ENCODE measurements around the gene SRA1. TPM values are rescaled to one million over a fixed set of nuclear protein-coding genes. Genes with fewer than 3 reads are reported as not detected.
A peak's percentile ranks its signal among the peaks of the same experiment; 100 is the strongest.
"Not testable (repeated sequence)": the region's sequence is repeated elsewhere in the genome, so short reads cannot be mapped to it uniquely, and the experiment has no call there.

SRA1 gene
- total and polyA plus RNA-seq, 7 donors: 33.4 to 78.0 (median 37.9) TPM

GRCh38 chr5:140595538-140596300 lies 38.4 kb upstream of the SRA1 start:
- H3K4me3 ChIP-seq: no peak overlapping the region

GRCh38 chr5:140594169-140594568 lies 36.9 kb upstream of the SRA1 start:
- intact Hi-C loops (cut with DNase I): no loop called here
- WGBS, 3 donors: 79 to 86% (median 79%) methylated on average over 6 of the region's 6 CpGs
- no peak overlapping the region for H3K4me3 ChIP-seq
- no peaks in the 10 kb centered on the region for H3K4me1 ChIP-seq
- no peak for TF ChIP-seq CTCF (IDR thresholded peaks at IDR 0.05)
- H3K9me3 ChIP-seq: no peaks in the 10 kb centered on the region
- H3K36me3 ChIP-seq (ENCODE audit: insufficient read depth in 1 of 2, low read depth in 1 of 2): no peaks in the 10 kb centered on the region
- DNase-seq (no peak), ATAC-seq (no peak)
- H3K27me3 ChIP-seq (ENCODE audit: insufficient read depth in 3 of 3, low read length in 2 of 3): no peaks in the 10 kb centered on the region
- H3K27ac ChIP-seq: no peak overlapping the region

More at GRCh38 chr5:140595538-140596300, 38.4 kb upstream of the SRA1 start:
- 49 to 58% (median 57%) methylated on average over 5 of the region's 5 CpGs for WGBS, 3 donors
- intact Hi-C loops (cut with DNase I): loop anchor here in 1 of 2 donors (5.0 kb wide), 1 partner anchor 37 kb away; the partner anchor contains the start of gene CD14
- Histone ChIP-seq H3K9me3 (no peaks in the 10 kb centered on the region), H3K4me1 (no peaks in the 10 kb centered on the region), H3K27ac (peak overlapping the region; percentile 34), H3K27me3 (ENCODE audit: insufficient read depth in 3 of 3, low read length in 2 of 3) (no peaks in the 10 kb centered on the region), H3K36me3 (ENCODE audit: insufficient read depth in 1 of 2, low read depth in 1 of 2) (no peaks in the 10 kb centered on the region)
- DNase-seq (no peak), ATAC-seq (peak; percentile 75 to 92 (median 83))
- TF ChIP-seq CTCF (IDR thresholded peaks at IDR 0.05): no peak

GRCh38 chr5:140593070-140593469 lies 35.8 kb upstream of the SRA1 start:
- H3K27ac ChIP-seq; H3K4me3 ChIP-seq; H3K36me3 ChIP-seq (ENCODE audit: insufficient read depth in 1 of 2, low read depth in 1 of 2); H3K27me3 ChIP-seq (ENCODE audit: insufficient read depth in 3 of 3, low read length in 2 of 3); DNase-seq; intact Hi-C loops (cut with DNase I); H3K9me3 ChIP-seq; ATAC-seq: not testable (repeated sequence)
- WGBS, 3 donors: 49 to 68% (median 54%) methylated on average over 7 to 12 of the region's 14 CpGs
- peaks cover 11% of the 10 kb centered on the region for H3K4me1 ChIP-seq

GRCh38 chr5:140591747-140592372 lies 34.6 kb upstream of the SRA1 start:
- intact Hi-C loops (cut with DNase I): no loop called here
- Histone ChIP-seq H3K9me3 (no peaks in the 10 kb centered on the region), H3K27ac (no peak overlapping the region), H3K4me1 (peaks cover 11% of the 10 kb centered on the region), H3K36me3 (ENCODE audit: insufficient read depth in 1 of 2, low read depth in 1 of 2) (no peaks in the 10 kb centered on the region), H3K27me3 (ENCODE audit: insufficient read depth in 3 of 3, low read length in 2 of 3) (no peaks in the 10 kb centered on the region), H3K4me3 (no peak overlapping the region)
- ATAC-seq: peak in 1 of 4 donors; percentile 30
- DNase-seq: no peak
- WGBS, 3 donors: 68 to 72% (median 69%) methylated on average over 5 of the region's 5 CpGs
- TF ChIP-seq CTCF (IDR thresholded peaks at IDR 0.05): no peak

- Histone ChIP-seq H3K9me3 (no peaks in the 10 kb centered on the region), H3K36me3 (ENCODE audit: insufficient read depth in 1 of 2, low read depth in 1 of 2) (no peaks in the 10 kb centered on the region), H3K4me3 (no peak overlapping the region), H3K27ac (no peak overlapping the region), H3K4me1 (peaks cover 11% of the 10 kb centered on the region), H3K27me3 (ENCODE audit: insufficient read depth in 3 of 3, low read length in 2 of 3) (no peaks in the 10 kb centered on the region)
- intact Hi-C loops (cut with DNase I): no loop called here
- no peak for TF ChIP-seq CTCF (IDR thresholded peaks at IDR 0.05)
- DNase-seq: no peak
- ATAC-seq: no peak
- 77 to 87% (median 85%) methylated on average over 7 of the region's 7 CpGs for WGBS, 3 donors
These were observed 33.6 kb upstream of the SRA1 start for GRCh38 chr5:140590861-140591260.
